PC-3 (cell line): ENCODE data around the gene SMU1. TPM values are rescaled to one million over a fixed set of nuclear protein-coding genes. Genes with fewer than 3 reads are reported as not detected.
A peak's percentile ranks its signal among the peaks of the same experiment; 100 is the strongest.

Experiments used
- ATAC-seq: fragments of 200-7000 bp; cut with Tn5 transposase; 2 replicates; pipeline ENCODE4 v1.9.1; 2020; ENCODE audit warnings: mild to moderate bottlenecking, moderate library complexity
- BruUV-seq: library from RNA; stranded (reverse); fragments of 400-500 nt; replicated peaks from 2 replicates; lab custom pipeline; 2021; lab: Mats Ljungman, UMichigan
- CTCF ChIA-PET: fragments of 300-600 bp; sonication (Branson Sonifier 250); formaldehyde crosslinking; loops from one replicate; lab custom pipeline; 2022; ENCODE audit warnings: antibody characterized with exemption; lab: Charles Lee
- POLR2A ChIA-PET: fragments of 300-600 bp; sonication (Branson Sonifier 250); formaldehyde crosslinking; loops from one replicate; lab custom pipeline; 2022; ENCODE audit warnings: antibody characterized with exemption; ENCODE audit not compliant: unreplicated experiment; lab: Charles Lee
- DNase-seq: peaks from one replicate; pipeline ENCODE4 v3.0.0-alpha.2; 2015
- H2AFZ ChIP-seq: fragments of 300-600 bp; sonication (generic); 2 replicates; pipeline ENCODE4 v1.6.0; 2016; ENCODE audit warnings: antibody characterized with exemption, low read length
- H3F3A ChIP-seq: fragments of 300-600 bp; sonication (generic); one replicate; pipeline ENCODE4 v1.6.0; 2017; ENCODE audit warnings: antibody characterized with exemption, low read length, control low read depth, mild to moderate bottlenecking; ENCODE audit not compliant: unreplicated experiment
- H3K27ac ChIP-seq: fragments of 300-600 bp; sonication (generic); 2 replicates; pipeline ENCODE4 v1.5.1; 2016; ENCODE audit warnings: mild to moderate bottlenecking, low read length
- H3K27me3 ChIP-seq: fragments of 300-600 bp; sonication (generic); 2 replicates; pipeline ENCODE4 v1.6.1; 2016; ENCODE audit warnings: low read length, mixed read lengths
- H3K36me3 ChIP-seq: fragments of 300-600 bp; sonication (generic); 2 replicates; pipeline ENCODE4 v1.6.1; 2016; ENCODE audit warnings: low read depth, mixed run types, low read length, mixed read lengths
- H3K4me1 ChIP-seq: fragments of 300-600 bp; sonication (generic); 2 replicates; pipeline ENCODE4 v1.5.1; 2016; ENCODE audit warnings: low read length; ENCODE audit not compliant: insufficient read depth
- H3K4me2 ChIP-seq: fragments of 300-600 bp; sonication (generic); 2 replicates; pipeline ENCODE4 v1.6.0; 2016; ENCODE audit warnings: low read length
- H3K4me3 ChIP-seq: fragments of 300-600 bp; sonication (generic); 2 replicates; pipeline ENCODE4 v1.5.1; 2016; ENCODE audit warnings: mild to moderate bottlenecking, low read length, mixed read lengths
- H3K79me2 ChIP-seq: fragments of 300-600 bp; sonication (generic); 2 replicates; pipeline ENCODE4 v1.6.1; 2017; ENCODE audit warnings: low read length, mixed read lengths
- H3K9ac ChIP-seq: fragments of 300-600 bp; sonication (generic); 2 replicates; pipeline ENCODE4 v1.6.0; 2016; ENCODE audit warnings: mild to moderate bottlenecking, low read length
- H3K9me2 ChIP-seq: fragments of 300-600 bp; sonication (generic); replicated peaks from 2 replicates; pipeline ENCODE4 v1.6.1; 2016; ENCODE audit warnings: mixed run types, low read length, mixed read lengths
- H3K9me3 ChIP-seq: fragments of 300-600 bp; sonication (generic); 2 replicates; pipeline ENCODE4 v1.6.1; 2016; ENCODE audit warnings: low read length, mixed read lengths
- H4K20me1 ChIP-seq: fragments of 300-600 bp; sonication (generic); 2 replicates; pipeline ENCODE4 v1.6.1; 2016; ENCODE audit warnings: low read length, mixed read lengths
- CTCF ChIP-seq: fragments of 300-600 bp; sonication (generic); conservative IDR thresholded peaks from 2 replicates; pipeline ENCODE4 v1.5.1; 2017; ENCODE audit warnings: antibody characterized with exemption, low read depth, mild to moderate bottlenecking, low read length
- EZH2 ChIP-seq: fragments of 300-600 bp; sonication (generic); IDR thresholded peaks from one replicate; pipeline ENCODE4 v1.6.1; 2017; ENCODE audit warnings: antibody characterized with exemption, mild to moderate bottlenecking, low read length; ENCODE audit not compliant: unreplicated experiment
- EZH2phosphoT487 ChIP-seq: fragments of 300-600 bp; sonication (generic); IDR thresholded peaks from 2 replicates; pipeline ENCODE4 v1.6.1; 2018; ENCODE audit warnings: mild to moderate bottlenecking, antibody characterized with exemption, low read length, borderline replicate concordance
- intact Hi-C: fragments of 100-400 bp; cut with micrococcal nuclease; formaldehyde crosslinking; loops from 2 replicates; pipeline ENCODE4 v1.9.0; 2023
- total RNA-seq: library from RNA; depleted of rRNA; stranded (reverse); fragments of >200 nt; gene quantifications from 2 replicates; pipeline ENCODE4 v1.2.3, GENCODE V29; 2014

Gene SMU1
- total RNA-seq, 1 experiment from 2014 or later, result 17.6 TPM

- TF ChIP-seq EZH2phosphoT487 (no peak), CTCF (no peak), EZH2 (no peak)
- H3K4me3 ChIP-seq, result no peak overlapping the region
- no peaks in the 10 kb centered on the region for H3K27me3 ChIP-seq
- peak overlapping the region; percentile 88 for H3K27ac ChIP-seq
- peaks cover 28% of the 10 kb centered on the region for H3K4me1 ChIP-seq
- no peaks in the 10 kb centered on the region for H3K36me3 ChIP-seq
- intact Hi-C loops, result no loop called here
- no peaks in the 10 kb centered on the region for H4K20me1 ChIP-seq
- CTCF ChIA-PET, result no interaction called here
- no peaks in the 10 kb centered on the region for H3K9me3 ChIP-seq
- no peak overlapping the region for H2AFZ ChIP-seq
- POLR2A ChIA-PET, result no interaction called here
- BruUV-seq, result no TSS peak
- H3K4me2 ChIP-seq, result no peak overlapping the region; the same call in 1 of the 2 replicates
- no peaks in the 10 kb centered on the region for H3F3A ChIP-seq
- DNase-seq, result peak; percentile 78
- peak; percentile 84 for ATAC-seq
- peak overlapping the region; percentile 28; the same call in 1 of the 2 replicates for H3K9ac ChIP-seq
- H3K79me2 ChIP-seq, result no peaks in the 10 kb centered on the region
- no peaks in the 10 kb centered on the region for H3K9me2 ChIP-seq
Observed at GRCh38 chr9:33101104-33101951, 24.9 kb upstream of the SMU1 start.

GRCh38 chr9:33099754-33100153 is 23.3 kb upstream of the SMU1 start:
- DNase-seq, result no peak
- Histone ChIP-seq H3K4me1 (peaks cover 17% of the 10 kb centered on the region), H3K79me2 (no peaks in the 10 kb centered on the region), H3K36me3 (no peaks in the 10 kb centered on the region), H4K20me1 (no peaks in the 10 kb centered on the region), H2AFZ (no peak overlapping the region), H3K9ac (no peak overlapping the region), H3K4me2 (no peak overlapping the region), H3K4me3 (no peak overlapping the region), H3K9me2 (no peaks in the 10 kb centered on the region), H3K27ac (no peak overlapping the region), H3K27me3 (no peaks in the 10 kb centered on the region), H3K9me3 (no peaks in the 10 kb centered on the region), H3F3A (no peaks in the 10 kb centered on the region)
- no peak for TF ChIP-seq EZH2phosphoT487
- no peak for ATAC-seq
- POLR2A ChIA-PET, result no interaction called here
- BruUV-seq, result no TSS peak
- CTCF ChIA-PET, result no interaction called here
- intact Hi-C loops, result no loop called here

GRCh38 chr9:33097192-33097591 is 20.7 kb upstream of the SMU1 start:
- Histone ChIP-seq H3K79me2 (no peaks in the 10 kb centered on the region), H3K36me3 (no peaks in the 10 kb centered on the region), H3K4me3 (no peak overlapping the region), H3K4me1 (peaks cover 13% of the 10 kb centered on the region), H3K9ac (no peak overlapping the region), H3K9me3 (no peaks in the 10 kb centered on the region), H2AFZ (no peak overlapping the region), H3K4me2 (no peak overlapping the region), H3F3A (no peaks in the 10 kb centered on the region), H4K20me1 (no peaks in the 10 kb centered on the region), H3K27me3 (no peaks in the 10 kb centered on the region), H3K9me2 (no peaks in the 10 kb centered on the region), H3K27ac (no peak overlapping the region)
- POLR2A ChIA-PET, result no interaction called here
- TF ChIP-seq EZH2phosphoT487 (no peak), EZH2 (no peak), CTCF (no peak)
- ATAC-seq (no peak), DNase-seq (no peak)
- intact Hi-C loops, result no loop called here
- no TSS peak for BruUV-seq
- CTCF ChIA-PET, result no interaction called here
